HUES64 (cell line): ENCODE data around the gene CRYAA.

ENCODE experiments used
- H3K27ac ChIP-seq: 2 replicates; pipeline ENCODE4 v1.7.0; 2013; ENCODE audit warnings: low read depth, low read length, inconsistent platforms
- H3K27me3 ChIP-seq: 2 replicates; pipeline ENCODE4 v1.6.1; 2013; ENCODE audit warnings: mild to moderate bottlenecking, low read length; ENCODE audit not compliant: insufficient read depth
- H3K36me3 ChIP-seq: 2 replicates; pipeline ENCODE4 v1.6.1; 2013; ENCODE audit warnings: mild to moderate bottlenecking, low read length; ENCODE audit not compliant: insufficient read depth
- H3K4me1 ChIP-seq: 2 replicates; pipeline ENCODE4 v1.6.1; 2013; ENCODE audit warnings: mild to moderate bottlenecking, low read length, moderate library complexity; ENCODE audit not compliant: insufficient read depth
- H3K4me3 ChIP-seq: 2 replicates; pipeline ENCODE4 v1.5.1; 2013; ENCODE audit warnings: mild to moderate bottlenecking, low read length, moderate library complexity
- H3K9ac ChIP-seq: 2 replicates; pipeline ENCODE4 v1.6.1; 2013; ENCODE audit warnings: mild to moderate bottlenecking, low read depth, low read length
- H3K9me3 ChIP-seq: 2 replicates; pipeline ENCODE4 v1.6.1; 2013; ENCODE audit warnings: low read depth, low read length; ENCODE audit not compliant: insufficient read depth
- WGBS: fragments of 150-250, 120-280 bp; methylation state at CpG from one replicate; pipeline ENCODE4 v1.1.7; 2013; ENCODE audit warnings: missing lambda C conversion rate; 5-methylcytosine and 5-hydroxymethylcytosine counted together

CRYAA gene

GRCh38 chr21:43192501-43193081, 23.8 kb downstream of the CRYAA start:
- no peaks in the 10 kb centered on the region for H3K27me3 ChIP-seq
- 96% methylated on average over 8 of the region's 8 CpGs for WGBS

GRCh38 chr21:43193088-43193650, 24.4 kb downstream of the CRYAA start:
- WGBS, result 92% methylated on average over 11 of the region's 11 CpGs
- H3K27ac ChIP-seq, result no peak overlapping the region
- no peaks in the 10 kb centered on the region for H3K36me3 ChIP-seq
- no peak overlapping the region for H3K9ac ChIP-seq
- H3K4me1 ChIP-seq, result peaks cover 7% of the 10 kb centered on the region; the same call in 1 of the 2 replicates
- H3K9me3 ChIP-seq, result no peaks in the 10 kb centered on the region
- H3K4me3 ChIP-seq, result no peak overlapping the region
- no peaks in the 10 kb centered on the region for H3K27me3 ChIP-seq

More at GRCh38 chr21:43192501-43193081, 23.8 kb downstream of the CRYAA start:
- no peak overlapping the region for H3K4me3 ChIP-seq
- H3K9ac ChIP-seq, result no peak overlapping the region
- H3K27ac ChIP-seq, result no peak overlapping the region
- H3K9me3 ChIP-seq, result no peaks in the 10 kb centered on the region
- no peaks in the 10 kb centered on the region for H3K36me3 ChIP-seq
- H3K4me1 ChIP-seq, result peaks cover 7% of the 10 kb centered on the region; the same call in 1 of the 2 replicates

GRCh38 chr21:43193651-43194302, 25.0 kb downstream of the CRYAA start:
- Histone ChIP-seq H3K36me3 (no peaks in the 10 kb centered on the region), H3K27ac (no peak overlapping the region), H3K27me3 (no peaks in the 10 kb centered on the region), H3K4me1 (peaks cover 7% of the 10 kb centered on the region; the same call in 1 of the 2 replicates), H3K9ac (no peak overlapping the region), H3K9me3 (no peaks in the 10 kb centered on the region), H3K4me3 (no peak overlapping the region)
- WGBS, result 87% methylated on average over 19 of the region's 19 CpGs

- WGBS, result 88% methylated on average over 17 of the region's 23 CpGs
- Histone ChIP-seq H3K27ac (no peak overlapping the region), H3K9me3 (0 out of 2 replicates have a peak, but pooled peaks cover 3% of the 10 kb centered on the region), H3K4me1 (peaks cover 7% of the 10 kb centered on the region; the same call in 1 of the 2 replicates), H3K4me3 (no peak overlapping the region), H3K27me3 (no peaks in the 10 kb centered on the region), H3K9ac (no peak overlapping the region), H3K36me3 (no peaks in the 10 kb centered on the region)
Observed at GRCh38 chr21:43194303-43195120, 25.7 kb downstream of the CRYAA start.

GRCh38 chr21:43195121-43196021, 26.6 kb downstream of the CRYAA start:
- WGBS, result 83% methylated on average over 32 of the region's 32 CpGs
- 0 out of 2 replicates have a peak, but pooled peaks cover 3% of the 10 kb centered on the region for H3K9me3 ChIP-seq
- peaks cover 7% of the 10 kb centered on the region; the same call in 1 of the 2 replicates for H3K4me1 ChIP-seq
- H3K36me3 ChIP-seq, result no peaks in the 10 kb centered on the region
- H3K27ac ChIP-seq, result no peak overlapping the region
- H3K9ac ChIP-seq, result no peak overlapping the region
- no peak overlapping the region for H3K4me3 ChIP-seq
- H3K27me3 ChIP-seq, result no peaks in the 10 kb centered on the region

- Histone ChIP-seq H3K9ac (no peak overlapping the region), H3K9me3 (peaks cover 14% of the 10 kb centered on the region), H3K27me3 (no peaks in the 10 kb centered on the region), H3K27ac (no peak overlapping the region), H3K4me3 (no peak overlapping the region), H3K4me1 (peaks cover 7% of the 10 kb centered on the region; the same call in 1 of the 2 replicates), H3K36me3 (no peaks in the 10 kb centered on the region)
- 86% methylated on average over 6 of the region's 6 CpGs for WGBS
Observed at GRCh38 chr21:43196826-43197225, 28.0 kb downstream of the CRYAA start.

- Histone ChIP-seq H3K27me3 (no peaks in the 10 kb centered on the region), H3K4me3 (no peak overlapping the region), H3K4me1 (peaks cover 7% of the 10 kb centered on the region; the same call in 1 of the 2 replicates), H3K27ac (no peak overlapping the region), H3K9ac (no peak overlapping the region), H3K9me3 (peaks cover 17% of the 10 kb centered on the region), H3K36me3 (no peaks in the 10 kb centered on the region)
- WGBS, result 89% methylated on average over 2 of the region's 2 CpGs
Observed at GRCh38 chr21:43198376-43198775, 29.6 kb downstream of the CRYAA start.

GRCh38 chr21:43201491-43201890, 32.7 kb downstream of the CRYAA start:
- Histone ChIP-seq H3K27me3 (no peaks in the 10 kb centered on the region), H3K4me1 (peaks cover 7% of the 10 kb centered on the region; the same call in 1 of the 2 replicates), H3K9me3 (peaks cover 17% of the 10 kb centered on the region)

GRCh38 chr21:43203591-43203990, 34.8 kb downstream of the CRYAA start:
- no peaks in the 10 kb centered on the region for H3K36me3 ChIP-seq
- H3K9me3 ChIP-seq, result peaks cover 17% of the 10 kb centered on the region
- no peaks in the 10 kb centered on the region for H3K27me3 ChIP-seq
- no peaks in the 10 kb centered on the region for H3K4me1 ChIP-seq
- H3K9ac ChIP-seq, result no peak overlapping the region
- H3K4me3 ChIP-seq, result no peak overlapping the region
- H3K27ac ChIP-seq, result no peak overlapping the region
- 94% methylated on average over 6 of the region's 6 CpGs for WGBS

More at GRCh38 chr21:43201491-43201890, 32.7 kb downstream of the CRYAA start:
- 89% methylated on average over 1 of the region's 1 CpG for whole genome bisulfite sequencing
- no peak overlapping the region for H3K4me3 ChIP-seq
- no peak overlapping the region for H3K27ac ChIP-seq
- H3K36me3 ChIP-seq, result no peaks in the 10 kb centered on the region
- no peak overlapping the region for H3K9ac ChIP-seq

GRCh38 chr21:43204638-43205037, 35.8 kb downstream of the CRYAA start:
- Histone ChIP-seq H3K4me3 (no peak overlapping the region), H3K27ac (no peak overlapping the region), H3K9me3 (peaks cover 15% of the 10 kb centered on the region), H3K36me3 (no peaks in the 10 kb centered on the region), H3K27me3 (no peaks in the 10 kb centered on the region), H3K9ac (no peak overlapping the region), H3K4me1 (no peaks in the 10 kb centered on the region)
- 99% methylated on average over 7 of the region's 7 CpGs for WGBS
